GM18507 (cell line): ENCODE results near the gene CCDC88B.
"Not testable (repeated sequence)": the region's sequence is repeated elsewhere in the genome, so short reads cannot be mapped to it uniquely, and the experiment has no call there.

ENCODE experiments used
- DNase-seq: peaks from one replicate; pipeline ENCODE4 v3.0.0; 2011; ENCODE audit warnings: low read depth; ENCODE audit not compliant: insufficient read length; ENCODE audit errors: extremely low spot score
- FAIRE-seq: peaks from 2 replicates; lab custom pipeline; 2011; peaks lifted over from hg19 to GRCh38; lab: Jason Lieb, UNC

CCDC88B gene

DNA sequence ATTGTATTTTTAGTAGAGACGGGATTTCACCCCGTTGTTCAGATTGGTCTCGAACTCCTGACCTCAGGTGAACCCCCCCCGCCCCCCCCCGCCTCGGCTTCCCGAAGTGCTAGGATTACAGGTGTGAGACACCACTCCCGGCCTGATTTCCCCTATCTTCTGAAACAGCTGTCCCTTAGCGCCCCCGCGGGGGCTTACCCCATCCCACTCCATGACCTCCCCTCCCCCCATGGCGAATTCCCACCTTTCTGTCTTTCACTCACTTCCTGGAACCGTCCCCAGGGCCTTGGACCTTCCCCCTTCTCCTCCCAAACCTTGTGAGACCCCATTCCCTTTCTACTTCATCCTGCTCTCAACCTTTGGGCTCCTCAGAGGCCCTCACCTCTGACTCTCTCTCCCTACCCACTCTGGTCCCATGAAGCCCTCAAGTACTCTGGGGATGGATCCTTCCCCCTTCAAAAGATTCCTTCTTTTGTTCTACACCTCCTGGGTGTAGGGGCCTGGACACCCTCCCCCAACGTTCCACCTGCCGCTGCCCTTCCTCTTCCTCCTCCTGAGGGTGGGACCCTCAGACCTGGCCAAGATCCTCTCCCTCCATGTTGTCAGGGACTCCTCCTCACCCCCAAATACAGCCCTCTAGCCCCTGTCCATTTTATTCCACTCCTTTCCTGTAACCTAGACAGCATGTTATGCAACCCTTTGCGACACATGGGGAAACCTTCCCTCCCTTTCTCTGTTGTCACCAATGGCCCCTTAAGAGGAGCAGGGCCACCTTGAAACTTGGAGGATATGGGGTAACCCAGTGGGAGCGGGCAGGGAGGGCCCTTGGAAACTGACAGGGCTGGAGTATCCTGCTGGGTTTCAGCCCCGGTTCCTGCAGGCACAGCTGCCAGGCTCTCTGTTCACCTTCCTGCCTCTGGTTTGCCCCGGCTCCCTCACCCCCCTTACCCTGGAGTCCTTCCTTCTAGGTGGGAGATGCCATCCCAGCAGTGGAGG lies 20.9 kb upstream of the CCDC88B start:
- FAIRE-seq, result no peak
- DNase-seq, result no peak

DNA sequence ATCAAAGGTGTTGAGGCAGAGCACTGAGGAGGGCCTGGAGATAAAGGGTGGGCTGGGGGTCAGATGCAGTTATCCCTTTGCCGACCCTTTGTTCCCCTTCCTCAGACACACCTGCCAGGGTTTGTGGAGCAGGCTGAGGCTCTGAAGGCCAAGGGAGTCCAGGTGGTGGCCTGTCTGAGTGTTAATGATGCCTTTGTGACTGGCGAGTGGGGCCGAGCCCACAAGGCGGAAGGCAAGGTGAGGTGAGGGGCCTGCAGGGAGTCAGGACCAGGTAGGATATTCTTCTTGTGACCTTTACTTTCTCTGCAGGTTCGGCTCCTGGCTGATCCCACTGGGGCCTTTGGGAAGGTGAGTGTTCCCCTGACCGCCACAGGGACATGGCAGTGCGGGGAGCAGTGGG lies 19.4 kb upstream of the CCDC88B start:
- DNase-seq (no peak), FAIRE-seq (no peak)

DNA sequence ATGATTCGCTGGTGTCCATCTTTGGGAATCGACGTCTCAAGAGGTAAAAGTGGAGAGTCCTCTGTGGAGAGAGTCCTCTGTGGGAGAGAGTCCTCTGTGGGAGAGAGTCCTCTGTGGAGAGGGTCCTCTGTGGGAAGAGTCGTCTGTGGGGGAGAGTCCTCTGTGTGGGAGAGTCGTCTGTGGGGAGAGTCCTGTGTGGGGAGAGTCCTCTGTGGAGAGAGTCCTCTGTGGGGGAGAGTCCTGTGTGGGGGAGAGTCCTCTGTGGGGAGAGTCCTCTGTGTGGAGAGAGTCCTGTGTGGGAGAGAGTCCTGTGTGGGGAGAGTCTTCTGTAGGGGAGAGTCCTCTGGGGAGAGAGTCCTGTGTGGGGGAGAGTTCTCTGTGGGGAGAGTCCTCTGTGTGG lies 19.0 kb upstream of the CCDC88B start:
- DNase-seq (no peak), FAIRE-seq (no peak)

GRCh38 chr11:64321533-64321932 lies 18.5 kb upstream of the CCDC88B start:
- DNase-seq (no peak), FAIRE-seq (no peak)

GRCh38 chr11:64322925-64323260 lies 17.1 kb upstream of the CCDC88B start:
- no peak for DNase-seq
- no peak for FAIRE-seq

GRCh38 chr11:64323373-64323772 lies 16.6 kb upstream of the CCDC88B start:
- DNase-seq (no peak), FAIRE-seq (no peak)

GRCh38 chr11:64323984-64324383 lies 16.0 kb upstream of the CCDC88B start:
- not testable (repeated sequence) for DNase-seq, FAIRE-seq

DNA sequence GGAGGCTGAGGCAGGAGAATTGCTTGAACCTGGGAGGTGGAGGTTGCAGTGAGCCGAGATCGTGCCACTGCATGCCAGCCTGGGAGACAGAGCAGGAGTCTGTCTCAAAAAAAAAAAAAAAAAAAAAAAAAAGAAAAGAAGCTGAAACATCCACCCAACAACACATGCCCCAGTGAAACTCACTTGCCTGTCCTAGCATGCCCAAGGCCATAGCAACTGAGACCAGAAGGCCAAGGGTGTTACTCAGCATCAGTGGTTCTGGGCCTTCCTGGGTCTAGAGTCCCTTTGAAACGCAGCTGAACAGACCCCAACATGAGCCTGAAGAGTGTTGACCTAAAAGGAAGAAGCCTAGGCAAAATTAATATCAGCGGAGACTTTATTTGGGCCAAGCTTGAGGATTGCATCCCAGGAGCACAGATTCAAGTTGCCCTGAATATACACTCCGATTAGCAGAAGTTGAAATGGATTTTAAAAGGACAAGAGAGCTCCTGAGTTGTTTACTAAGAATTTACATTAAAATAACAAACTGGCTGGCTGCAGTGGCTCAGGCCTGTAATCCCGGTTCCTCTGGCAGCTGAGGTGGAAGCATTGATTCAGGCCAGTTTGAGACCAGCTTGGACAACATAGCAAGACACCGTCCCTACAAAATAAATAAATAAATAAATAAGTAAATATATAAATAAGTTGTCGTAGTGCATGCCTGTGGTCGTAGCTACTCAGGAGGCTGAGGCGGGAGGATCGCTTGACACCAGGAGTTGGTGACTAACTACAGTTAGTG lies 15.1 kb upstream of the CCDC88B start:
- no peak for FAIRE-seq

DNA sequence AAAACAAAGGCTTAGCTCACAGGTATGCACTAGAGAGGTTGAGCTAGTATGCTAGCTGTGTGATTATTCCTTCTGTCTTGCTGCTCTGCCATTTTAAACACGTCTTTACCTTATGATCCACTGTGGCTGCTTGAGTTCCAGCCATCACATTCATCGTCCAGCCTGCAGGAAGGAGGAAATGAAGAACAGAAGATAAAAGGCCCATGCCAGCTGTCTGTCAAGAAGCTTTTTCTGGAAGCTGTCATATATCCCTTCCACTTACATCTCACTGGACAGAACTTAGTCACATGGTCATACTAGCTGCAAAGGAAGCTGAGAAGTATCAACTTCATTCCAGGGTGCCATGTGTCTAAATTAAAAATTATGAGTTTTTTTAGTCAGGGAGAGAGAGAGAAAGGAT lies 12.6 kb upstream of the CCDC88B start:
- FAIRE-seq (no peak), DNase-seq (no peak)

More for the DNA sequence above, 15.1 kb upstream of the CCDC88B start:
- DNase-seq, result no peak

GRCh38 chr11:64327993-64328392 lies 12.0 kb upstream of the CCDC88B start:
- FAIRE-seq, result no peak
- no peak for DNase-seq

- DNase-seq, result no peak
- FAIRE-seq, result no peak
Measured at GRCh38 chr11:64330888-64331287, 9.1 kb upstream of the CCDC88B start.

DNA sequence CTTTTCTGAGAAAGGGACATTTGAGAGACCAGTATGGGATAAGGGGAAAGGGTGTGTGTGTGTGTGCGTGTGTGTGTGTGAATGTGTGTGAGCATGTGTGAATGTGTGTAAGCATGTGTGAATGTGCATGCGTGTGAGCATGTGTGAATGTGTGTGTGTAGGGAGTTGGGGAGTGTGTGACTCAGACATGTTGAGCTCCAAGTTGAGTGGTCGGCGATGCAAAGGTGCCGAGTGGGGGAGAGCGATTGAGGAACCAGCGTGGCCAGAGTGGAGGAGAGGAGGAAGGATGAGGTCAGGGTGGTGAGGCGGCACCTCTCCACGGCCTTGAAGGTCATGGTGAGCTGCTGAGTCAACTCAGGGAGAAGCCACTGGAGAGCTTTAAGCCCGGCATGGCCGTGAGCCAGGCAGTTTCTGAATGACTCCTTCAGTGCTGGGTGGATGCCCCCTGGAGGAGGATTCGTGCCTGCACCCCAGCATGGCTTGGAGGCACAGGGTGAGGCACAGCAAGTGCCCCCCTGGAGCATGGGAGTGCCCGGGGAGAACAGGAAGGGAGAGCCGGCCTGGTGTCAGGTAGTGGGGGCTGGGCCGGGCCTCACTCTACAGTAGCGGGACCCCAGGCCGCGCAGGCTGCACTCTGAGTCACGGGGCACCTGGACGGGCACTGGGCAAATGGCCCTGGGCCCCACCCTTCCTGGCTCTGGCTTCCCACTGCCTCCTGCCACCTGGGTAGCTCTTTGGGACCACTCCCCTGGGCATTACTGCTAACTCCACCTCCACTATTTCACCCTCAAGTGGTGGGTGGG lies 8.2 kb upstream of the CCDC88B start:
- FAIRE-seq, result peak; percentile 85
- DNase-seq, result peak; percentile 64

DNA sequence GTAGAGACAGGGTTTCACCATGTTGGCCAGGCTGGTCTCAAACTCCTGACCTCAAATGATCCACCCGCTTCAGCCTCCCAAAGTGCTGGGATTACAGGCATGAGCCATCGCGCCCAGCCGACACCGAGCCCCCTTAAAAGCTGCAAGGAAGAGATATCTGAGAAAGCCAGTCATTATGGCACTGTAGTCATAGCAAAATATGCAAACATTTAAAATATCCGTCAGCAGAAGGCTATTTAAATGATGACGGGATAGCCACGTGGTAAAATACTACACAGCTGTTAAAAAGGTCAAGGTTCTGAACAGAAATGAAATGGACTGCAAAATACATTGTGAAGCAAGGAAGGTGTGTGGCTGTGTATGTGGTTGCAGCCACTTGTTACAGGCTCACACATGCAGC lies 6.4 kb upstream of the CCDC88B start:
- FAIRE-seq, result no peak

GRCh38 chr11:64334764-64335735 lies 5.0 kb upstream of the CCDC88B start:
- peak; percentile 81 for FAIRE-seq

More for the DNA sequence above, 6.4 kb upstream of the CCDC88B start:
- no peak for DNase-seq

GRCh38 chr11:64337538-64338249 lies 2.3 kb upstream of the CCDC88B start:
- no peak for FAIRE-seq

More at GRCh38 chr11:64334764-64335735, 5.0 kb upstream of the CCDC88B start:
- DNase-seq, result peak; percentile 80

DNA sequence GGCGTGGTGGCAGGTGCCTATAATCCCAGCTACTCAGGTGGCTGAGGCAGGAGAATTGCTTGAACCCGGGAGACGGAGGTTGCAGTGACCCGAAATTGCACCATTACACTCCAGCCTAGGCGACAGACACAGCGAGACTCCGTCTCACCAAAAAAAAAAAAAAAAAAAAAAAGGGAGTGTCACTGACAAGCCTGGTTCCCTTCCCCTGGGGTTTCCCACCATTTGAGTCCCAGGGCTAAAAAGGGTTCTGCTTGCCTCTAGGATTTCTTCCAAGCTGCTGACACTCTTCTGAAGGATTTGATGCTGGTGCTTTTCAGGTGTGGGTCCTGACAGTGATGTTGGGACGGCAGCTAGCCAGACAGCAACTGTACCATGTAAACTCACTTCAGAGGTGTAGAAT lies 1.3 kb upstream of the CCDC88B start:
- FAIRE-seq, result no peak
- no peak for DNase-seq

More at GRCh38 chr11:64337538-64338249, 2.3 kb upstream of the CCDC88B start:
- no peak for DNase-seq

DNA sequence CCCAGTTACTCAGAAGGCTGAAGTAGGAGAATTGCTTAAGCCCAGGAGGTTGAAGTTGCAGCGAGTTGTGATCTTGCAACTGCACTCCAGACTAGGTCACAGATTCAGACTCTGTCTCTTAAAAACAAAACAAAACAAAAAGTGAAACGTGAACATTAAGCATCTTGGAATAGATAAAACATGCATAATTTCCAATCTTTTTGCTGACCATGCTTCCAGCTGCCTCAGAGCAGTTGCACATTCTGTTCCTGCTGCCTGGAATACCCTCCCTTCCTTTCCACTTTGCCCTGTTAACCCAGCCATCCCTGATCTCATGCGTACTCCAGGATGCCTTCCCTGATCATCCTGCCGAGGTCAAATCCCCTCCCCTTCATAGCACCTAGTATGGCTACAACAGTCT lies 718 bp upstream of the CCDC88B start:
- DNase-seq, result no peak
- peak; percentile 36 for FAIRE-seq
